Measurements from ENCODE around the gene ZBP1. TPM values are rescaled to one million over a fixed set of nuclear protein-coding genes. Genes with fewer than 3 reads are reported as not detected.

Gene ZBP1
- total RNA-seq, 4 donors from 2014 or later, result 0.78 to 3.6 TPM; not detected in 2

DNA sequence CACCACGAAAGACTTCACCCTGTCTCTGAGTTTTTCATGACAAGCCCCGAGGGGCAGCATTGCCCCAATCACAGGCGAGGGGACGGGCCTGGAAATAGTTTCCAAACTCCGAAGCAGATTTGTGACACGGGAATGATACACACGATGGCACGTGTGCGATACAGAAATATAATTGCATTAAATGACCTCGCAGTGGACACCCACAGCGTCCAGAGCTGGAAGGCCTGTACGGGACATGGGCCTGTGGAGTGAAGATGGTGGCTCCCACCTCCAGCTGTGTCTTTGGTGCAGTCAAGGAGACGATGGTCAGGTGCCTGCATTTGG is 46.6 kb upstream of the ZBP1 start:
- peaks cover 0 to 60% (median 14%) of the 10 kb centered on the region in 4 donors for H3K4me1 ChIP-seq
- H3K4me3 ChIP-seq, result no peak overlapping the region
- WGBS, 2 donors, result 72 to 81% methylated on average over 13 of the region's 13 CpGs
- H3K36me3 ChIP-seq, result no peaks in the 10 kb centered on the region
- no peak for DNase-seq (ENCODE audit: low spot score in 2 of 2)
- TF ChIP-seq, protein P1, sequence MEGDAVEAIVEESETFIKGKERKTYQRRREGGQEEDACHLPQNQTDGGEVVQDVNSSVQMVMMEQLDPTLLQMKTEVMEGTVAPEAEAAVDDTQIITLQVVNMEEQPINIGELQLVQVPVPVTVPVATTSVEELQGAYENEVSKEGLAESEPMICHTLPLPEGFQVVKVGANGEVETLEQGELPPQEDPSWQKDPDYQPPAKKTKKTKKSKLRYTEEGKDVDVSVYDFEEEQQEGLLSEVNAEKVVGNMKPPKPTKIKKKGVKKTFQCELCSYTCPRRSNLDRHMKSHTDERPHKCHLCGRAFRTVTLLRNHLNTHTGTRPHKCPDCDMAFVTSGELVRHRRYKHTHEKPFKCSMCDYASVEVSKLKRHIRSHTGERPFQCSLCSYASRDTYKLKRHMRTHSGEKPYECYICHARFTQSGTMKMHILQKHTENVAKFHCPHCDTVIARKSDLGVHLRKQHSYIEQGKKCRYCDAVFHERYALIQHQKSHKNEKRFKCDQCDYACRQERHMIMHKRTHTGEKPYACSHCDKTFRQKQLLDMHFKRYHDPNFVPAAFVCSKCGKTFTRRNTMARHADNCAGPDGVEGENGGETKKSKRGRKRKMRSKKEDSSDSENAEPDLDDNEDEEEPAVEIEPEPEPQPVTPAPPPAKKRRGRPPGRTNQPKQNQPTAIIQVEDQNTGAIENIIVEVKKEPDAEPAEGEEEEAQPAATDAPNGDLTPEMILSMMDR (IDR thresholded peaks at IDR 0.05), result no peak
- TF ChIP-seq EP300 (IDR thresholded peaks at IDR 0.05), result no peak
- H3K27ac ChIP-seq, result peak overlapping the region in 1 of 4 donors; percentile 16
- H3K9me3 ChIP-seq, result no peaks in the 10 kb centered on the region
- H3K27me3 ChIP-seq, result no peaks in the 10 kb centered on the region

DNA sequence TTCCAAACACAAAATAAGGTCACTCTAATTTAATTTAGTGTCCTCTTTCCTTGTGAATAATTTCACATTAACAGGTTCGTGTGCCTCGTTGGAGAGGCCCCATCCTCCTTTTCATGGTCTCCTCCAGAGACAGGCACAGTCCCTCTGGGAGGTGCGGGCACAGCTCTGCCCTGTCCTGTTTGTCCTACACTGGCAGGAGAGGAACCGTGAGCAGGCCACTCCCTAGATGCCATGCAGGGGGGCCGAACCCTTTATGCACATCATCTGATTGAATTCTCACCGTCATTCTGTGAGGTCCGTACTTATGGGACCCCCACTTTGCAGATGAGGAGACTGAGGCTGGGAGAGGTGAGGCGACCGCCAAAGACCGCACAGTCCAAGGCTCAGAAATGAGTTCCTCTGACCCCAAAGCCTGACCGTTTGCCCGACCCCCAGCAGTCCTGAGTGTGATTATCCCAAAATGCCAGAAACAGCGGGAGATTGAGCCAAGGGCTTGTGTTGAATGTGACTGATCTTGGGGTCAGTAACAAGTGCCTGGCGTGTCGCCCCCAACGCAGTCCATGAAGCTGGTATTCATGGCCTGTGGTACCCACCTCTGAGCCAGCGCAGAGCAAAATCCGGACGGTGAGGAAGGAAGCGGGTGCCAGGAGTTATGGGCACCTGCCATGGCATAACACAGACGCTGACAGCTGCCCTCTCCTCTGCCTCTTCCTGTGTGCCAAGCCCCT is 46.0 kb upstream of the ZBP1 start:
- no peaks in the 10 kb centered on the region for H3K27me3 ChIP-seq
- H3K4me3 ChIP-seq, result no peak overlapping the region
- no peaks in the 10 kb centered on the region for H3K9me3 ChIP-seq
- 75 to 78% methylated on average over 20 to 21 of the region's 21 CpGs for WGBS, 2 donors
- H3K27ac ChIP-seq, result peak overlapping the region in 1 of 4 donors; percentile 16
- TF ChIP-seq, protein P1 (IDR thresholded peaks at IDR 0.05), result no peak
- TF ChIP-seq POLR2A (IDR thresholded peaks at IDR 0.05) (no peak), EP300 (IDR thresholded peaks at IDR 0.05) (no peak)
- no peak for DNase-seq (ENCODE audit: low spot score in 2 of 2)
- peaks cover 0 to 60% (median 15%) of the 10 kb centered on the region in 4 donors for H3K4me1 ChIP-seq
- no peaks in the 10 kb centered on the region for H3K36me3 ChIP-seq

DNA sequence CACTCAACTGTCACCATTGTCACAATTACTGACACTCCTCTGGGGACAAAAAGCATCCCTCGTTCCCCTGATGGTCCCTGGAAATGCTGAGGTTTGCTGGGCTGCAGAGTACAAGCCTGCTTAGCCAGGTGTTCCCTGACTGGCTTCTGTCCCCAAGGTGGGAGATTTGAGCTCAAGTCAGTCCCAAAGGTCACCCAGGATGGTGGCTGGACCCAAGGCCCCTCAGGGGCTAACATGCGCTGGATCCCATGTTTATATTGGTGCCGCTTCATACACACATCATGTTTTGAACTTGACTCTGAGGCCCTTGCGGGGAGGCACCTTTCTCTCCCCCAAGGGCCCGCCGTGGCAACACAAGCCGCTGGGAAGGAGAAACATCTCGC is 45.4 kb upstream of the ZBP1 start:
- 89% methylated on average over 8 of the region's 8 CpGs for WGBS, 2 donors
- H3K27me3 ChIP-seq, result no peaks in the 10 kb centered on the region
- H3K27ac ChIP-seq, result no peak overlapping the region
- H3K4me1 ChIP-seq, result peaks cover 0 to 61% (median 19%) of the 10 kb centered on the region in 4 donors
- H3K36me3 ChIP-seq, result no peaks in the 10 kb centered on the region
- DNase-seq (ENCODE audit: low spot score in 2 of 2), result no peak
- no peaks in the 10 kb centered on the region for H3K9me3 ChIP-seq
- no peak overlapping the region for H3K4me3 ChIP-seq
- TF ChIP-seq POLR2A (IDR thresholded peaks at IDR 0.05) (no peak), EP300 (IDR thresholded peaks at IDR 0.05) (no peak)
- TF ChIP-seq, protein P1 (IDR thresholded peaks at IDR 0.05), result no peak

DNA sequence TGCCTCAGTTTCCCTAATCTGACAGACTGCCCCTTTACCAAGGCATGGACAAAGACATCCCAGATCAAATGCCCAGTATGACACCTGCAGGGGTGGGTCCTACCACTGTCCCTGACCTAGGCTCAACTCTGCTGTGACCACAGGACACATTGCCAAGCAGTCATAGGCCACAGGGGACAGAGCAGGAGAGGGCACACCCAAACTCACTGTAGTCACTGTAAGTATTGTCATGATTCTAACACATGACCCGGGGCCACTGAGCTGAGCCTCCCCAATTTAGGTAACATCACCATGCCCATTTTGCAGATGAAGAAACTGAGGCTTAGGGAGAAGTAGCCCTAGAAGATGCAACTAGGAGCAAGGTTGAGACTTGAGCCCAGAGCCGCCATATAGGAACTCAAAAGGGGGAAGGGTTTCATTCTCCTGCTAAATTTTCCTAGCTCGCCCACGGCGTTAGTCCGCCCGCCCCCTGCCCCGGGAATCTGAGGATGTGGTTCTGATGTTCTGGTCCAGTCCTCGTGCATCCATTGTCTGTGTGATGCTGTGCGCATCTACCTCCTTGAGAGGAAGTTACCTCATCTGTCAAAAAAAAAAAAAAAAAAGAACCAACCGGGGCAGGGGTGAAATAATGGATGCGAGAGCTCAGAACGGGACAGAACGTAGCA is 44.8 kb upstream of the ZBP1 start:
- no peaks in the 10 kb centered on the region for H3K27me3 ChIP-seq
- H3K9me3 ChIP-seq, result no peaks in the 10 kb centered on the region
- H3K36me3 ChIP-seq, result no peaks in the 10 kb centered on the region
- no peak for DNase-seq (ENCODE audit: low spot score in 2 of 2)
- no peak overlapping the region for H3K4me3 ChIP-seq
- peaks cover 0 to 60% (median 20%) of the 10 kb centered on the region in 4 donors for H3K4me1 ChIP-seq
- peak overlapping the region in 1 of 4 donors; percentile 15 for H3K27ac ChIP-seq
- TF ChIP-seq EP300 (IDR thresholded peaks at IDR 0.05) (no peak), POLR2A (IDR thresholded peaks at IDR 0.05) (no peak)
- TF ChIP-seq, protein P1 (IDR thresholded peaks at IDR 0.05), result no peak
- WGBS, 2 donors, result 86 to 88% methylated on average over 14 of the region's 14 CpGs

DNA sequence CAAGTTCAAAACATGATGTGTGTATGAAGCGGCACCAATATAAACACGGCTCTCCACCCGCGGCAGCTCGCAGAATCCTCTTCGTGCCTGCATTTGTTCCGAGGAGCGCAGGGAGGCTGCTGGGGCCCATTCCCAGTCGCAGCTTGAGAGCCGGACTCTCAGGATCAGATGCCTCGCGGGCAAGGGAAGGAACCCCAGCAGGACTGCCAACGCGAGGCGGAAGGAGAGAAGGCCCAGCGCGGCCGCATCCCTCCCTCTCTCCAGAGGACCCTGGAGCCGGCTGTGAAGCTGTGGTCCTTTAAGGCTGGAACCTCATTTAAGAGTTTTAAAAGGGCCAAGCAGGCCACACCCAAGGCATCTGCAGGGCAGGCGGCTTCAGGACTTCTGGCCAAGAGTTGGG is 44.2 kb upstream of the ZBP1 start:
- Histone ChIP-seq H3K27ac (peak overlapping the region in 2 of 4 donors; percentile 25 to 38), H3K4me3 (no peak overlapping the region), H3K27me3 (no peaks in the 10 kb centered on the region), H3K4me1 (peaks cover 0 to 60% (median 20%) of the 10 kb centered on the region in 4 donors), H3K9me3 (no peaks in the 10 kb centered on the region), H3K36me3 (no peaks in the 10 kb centered on the region)
- 75 to 77% methylated on average over 14 to 20 of the region's 20 CpGs for WGBS, 2 donors
- TF ChIP-seq POLR2A (IDR thresholded peaks at IDR 0.05) (no peak), EP300 (IDR thresholded peaks at IDR 0.05) (no peak)
- TF ChIP-seq, protein P1 (IDR thresholded peaks at IDR 0.05), result no peak
- DNase-seq (ENCODE audit: low spot score in 2 of 2), result no peak
